PC-9 (cell line): Measurements from ENCODE around the gene RALGPS1. TPM values are rescaled to one million over a fixed set of nuclear protein-coding genes. Genes with fewer than 3 reads are reported as not detected.

Experiments used
- BruUV-seq: library from RNA; stranded (reverse); fragments of 400-500 nt; replicated peaks from 2 replicates; lab custom pipeline; 2021; lab: Mats Ljungman, UMichigan
- CTCF ChIA-PET: fragments of 300-600 bp; sonication (Branson Sonifier 250); formaldehyde crosslinking; loops from one replicate; lab custom pipeline; 2022; ENCODE audit warnings: antibody characterized with exemption; lab: Charles Lee
- POLR2A ChIA-PET: fragments of 300-600 bp; sonication (Branson Sonifier 250); formaldehyde crosslinking; loops from one replicate; lab custom pipeline; 2022; ENCODE audit warnings: antibody characterized with exemption; ENCODE audit not compliant: unreplicated experiment; lab: Charles Lee
- DNase-seq, 2 experiments: peaks; one replicate each; pipeline versions ENCODE4 v3.0.0 to v3.0.0-alpha.2; 2015 to 2022; ENCODE audit warnings: mixed read lengths in 1 of 2
- H2AFZ ChIP-seq: fragments of 200-600 bp; sonication (generic); 2 replicates; pipeline ENCODE4 v1.8.1; 2017; ENCODE audit warnings: antibody characterized with exemption
- H3F3A ChIP-seq: fragments of 200-600 bp; sonication (generic); 2 replicates; pipeline ENCODE4 v1.8.1; 2017; ENCODE audit warnings: antibody characterized with exemption, mild to moderate bottlenecking, low read depth; ENCODE audit not compliant: insufficient read depth
- H3K27ac ChIP-seq: fragments of 200-600 bp; sonication (generic); 2 replicates; pipeline ENCODE4 v1.6.1; 2016; ENCODE audit warnings: mixed run types
- H3K27me3 ChIP-seq: fragments of 200-600 bp; sonication (generic); 2 replicates; pipeline ENCODE4 v1.6.1; 2016; ENCODE audit warnings: low read depth, mixed run types; ENCODE audit not compliant: insufficient read depth
- H3K36me3 ChIP-seq: fragments of 200-600 bp; sonication (generic); 2 replicates; pipeline ENCODE4 v1.6.1; 2016; ENCODE audit warnings: low read depth, mixed run types
- H3K4me1 ChIP-seq: fragments of 200-600 bp; sonication (generic); replicated peaks from 2 replicates; pipeline ENCODE4 v1.6.1; 2016; ENCODE audit warnings: mixed run types; ENCODE audit not compliant: insufficient read depth
- H3K4me2 ChIP-seq: fragments of 200-600 bp; sonication (generic); 2 replicates; pipeline ENCODE4 v1.6.1; 2017; ENCODE audit warnings: mixed run types
- H3K4me3 ChIP-seq: fragments of 200-600 bp; sonication (generic); 2 replicates; pipeline ENCODE4 v1.6.1; 2016; ENCODE audit warnings: mixed run types
- H3K79me2 ChIP-seq: fragments of 200-600 bp; sonication (generic); 2 replicates; pipeline ENCODE4 v1.6.1; 2017; ENCODE audit warnings: low read depth, mixed run types
- H3K9me2 ChIP-seq: fragments of 200-600 bp; sonication (generic); 2 replicates; pipeline ENCODE4 v1.8.1; 2017; ENCODE audit warnings: mild to moderate bottlenecking; ENCODE audit not compliant: insufficient read depth
- H3K9me3 ChIP-seq: fragments of 200-600 bp; sonication (generic); 2 replicates; pipeline ENCODE4 v1.8.1; 2016; ENCODE audit warnings: low read depth; ENCODE audit not compliant: insufficient read depth
- H4K20me1 ChIP-seq: fragments of 200-600 bp; sonication (generic); 2 replicates; pipeline ENCODE4 v1.8.1; 2017; ENCODE audit not compliant: insufficient read depth
- CTCF ChIP-seq: fragments of 200-600 bp; sonication (generic); conservative IDR thresholded peaks from 2 replicates; pipeline ENCODE4 v1.6.1; 2017; ENCODE audit warnings: mixed run types, antibody characterized with exemption, mild to moderate bottlenecking, moderate library complexity
- EZH2 ChIP-seq: fragments of 200-600 bp; sonication (generic); IDR thresholded peaks from 2 replicates; pipeline ENCODE4 v1.8.0; 2017; ENCODE audit warnings: antibody characterized with exemption, low read depth
- intact Hi-C: fragments of 100-400 bp; cut with micrococcal nuclease; formaldehyde crosslinking; loops from one replicate; pipeline ENCODE4 v1.10.0; 2022; ENCODE audit not compliant: unreplicated experiment
- total RNA-seq: library from RNA; stranded (reverse); gene quantifications from 2 replicates; pipeline ENCODE4 v1.2.3, GENCODE V29; 2021

The RALGPS1 gene
- total RNA-seq, 1 experiment from 2014 or later = 23.3 TPM

DNA sequence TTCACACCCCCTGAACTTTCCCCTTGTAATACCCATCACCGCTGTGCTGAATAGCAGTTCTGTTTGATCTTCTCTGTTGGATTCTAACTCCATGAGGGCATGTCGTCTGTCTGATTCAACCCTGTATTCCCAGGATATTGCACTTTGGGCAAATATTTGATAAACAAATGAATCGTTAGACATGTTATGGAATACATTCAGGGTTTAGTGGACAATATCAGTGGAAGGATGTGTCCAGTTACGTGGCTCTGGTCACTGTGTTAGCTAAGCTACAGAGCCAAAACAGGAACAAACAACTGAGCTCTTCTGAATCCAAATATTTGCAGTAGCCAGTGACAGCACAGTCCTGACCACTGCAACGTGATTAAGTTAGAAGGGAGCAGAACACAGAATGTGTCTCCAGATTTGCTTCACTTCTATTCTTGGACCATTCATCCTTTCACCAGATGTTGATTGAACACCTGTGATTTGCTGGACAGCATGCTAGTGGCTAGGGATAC lies 194.7 kb downstream of the RALGPS1 start:
- Histone ChIP-seq H3K36me3 (no peaks in the 10 kb centered on the region), H3K79me2 (no peaks in the 10 kb centered on the region), H2AFZ (no peak overlapping the region), H4K20me1 (no peaks in the 10 kb centered on the region), H3K27ac (no peak overlapping the region), H3K4me2 (no peak overlapping the region), H3K4me1 (peaks cover 33% of the 10 kb centered on the region), H3F3A (peaks cover 22% of the 10 kb centered on the region; the same call in 1 of the 2 replicates), H3K9me2 (no peaks in the 10 kb centered on the region), H3K4me3 (no peak overlapping the region), H3K9me3 (no peaks in the 10 kb centered on the region), H3K27me3 (no peaks in the 10 kb centered on the region)
- no peak for DNase-seq
- intact Hi-C loops = no loop called here
- no peak for TF ChIP-seq EZH2
- no peak for TF ChIP-seq CTCF
- BruUV-seq = no TSS peak
- ChIA-PET CTCF (no interaction called here), POLR2A (no interaction called here)

- intact Hi-C loops = loop anchor here (1.0 to 5.0 kb wide), 3 partner anchors 37 to 127 kb away; no protein-coding TSS in a partner anchor
Observed at GRCh38 chr9:127112056-127112455, 197.5 kb downstream of the RALGPS1 start.

GRCh38 chr9:127112735-127113161 lies 198.2 kb downstream of the RALGPS1 start:
- Histone ChIP-seq H3K27ac (no peak overlapping the region; the same call in 1 of the 2 replicates), H3K9me3 (no peaks in the 10 kb centered on the region), H3K4me3 (no peak overlapping the region), H2AFZ (no peak overlapping the region), H3F3A (peaks cover 32% of the 10 kb centered on the region; the same call in 1 of the 2 replicates), H3K4me1 (peaks cover 46% of the 10 kb centered on the region), H4K20me1 (no peaks in the 10 kb centered on the region), H3K27me3 (no peaks in the 10 kb centered on the region), H3K9me2 (no peaks in the 10 kb centered on the region), H3K79me2 (no peaks in the 10 kb centered on the region), H3K36me3 (no peaks in the 10 kb centered on the region), H3K4me2 (peak overlapping the region; percentile 39)
- peak; percentile 45 to 58 for DNase-seq
- ChIA-PET CTCF (interaction anchor here (1.2 kb wide), 1 partner anchor 171 kb away, joined by 3 read pairs; no protein-coding TSS in a partner anchor), POLR2A (interaction anchor here (0.7 kb wide), 2 partner anchors 10 to 750 kb away, joined by 3 to 6 read pairs; no protein-coding TSS in a partner anchor)
- TF ChIP-seq CTCF (no peak), EZH2 (no peak)
- no TSS peak for BruUV-seq
- intact Hi-C loops = loop anchor here (1.0 to 5.0 kb wide), 3 partner anchors 38 to 127 kb away; no protein-coding TSS in a partner anchor

More at GRCh38 chr9:127112056-127112455, 197.5 kb downstream of the RALGPS1 start:
- Histone ChIP-seq H3F3A (peaks cover 32% of the 10 kb centered on the region; the same call in 1 of the 2 replicates), H3K4me3 (no peak overlapping the region), H3K27me3 (no peaks in the 10 kb centered on the region), H2AFZ (no peak overlapping the region), H3K9me3 (no peaks in the 10 kb centered on the region), H4K20me1 (no peaks in the 10 kb centered on the region), H3K36me3 (no peaks in the 10 kb centered on the region), H3K4me1 (peaks cover 46% of the 10 kb centered on the region), H3K4me2 (no peak overlapping the region), H3K27ac (no peak overlapping the region), H3K79me2 (no peaks in the 10 kb centered on the region), H3K9me2 (no peaks in the 10 kb centered on the region)
- BruUV-seq = no TSS peak
- TF ChIP-seq EZH2 (no peak), CTCF (no peak)
- DNase-seq = peak; percentile 56 to 85
- POLR2A ChIA-PET = interaction anchor here (0.6 kb wide), 2 partner anchors 16 to 104 kb away, joined by 3 to 5 read pairs; no protein-coding TSS in a partner anchor
- CTCF ChIA-PET = interaction anchor here (0.5 to 1.2 kb wide), 3 partner anchors 35 to 170 kb away, joined by 3 to 5 read pairs (median 3); no protein-coding TSS in a partner anchor
